Loucy (cell line): ENCODE measurements around the gene TOE1.

Experiments used
- EZH2phosphoT487 ChIP-seq: fragments of 200-600 bp; IDR thresholded peaks from 2 replicates; pipeline ENCODE4 v1.6.1; 2018; ENCODE audit warnings: antibody characterized with exemption, mild to moderate bottlenecking, moderate library complexity, borderline replicate concordance
- TF ChIP-seq, protein P1 (sequence below): fragments of 200-600 bp; sonication (generic); conservative IDR thresholded peaks from 2 replicates; pipeline ENCODE4 v1.5.1; 2014; ENCODE audit warnings: mild to moderate bottlenecking, antibody characterized with exemption, low read length

GRCh38 chr1:45348966-45349677 lies 9.2 kb downstream of the TOE1 start:
- TF ChIP-seq, protein P1, sequence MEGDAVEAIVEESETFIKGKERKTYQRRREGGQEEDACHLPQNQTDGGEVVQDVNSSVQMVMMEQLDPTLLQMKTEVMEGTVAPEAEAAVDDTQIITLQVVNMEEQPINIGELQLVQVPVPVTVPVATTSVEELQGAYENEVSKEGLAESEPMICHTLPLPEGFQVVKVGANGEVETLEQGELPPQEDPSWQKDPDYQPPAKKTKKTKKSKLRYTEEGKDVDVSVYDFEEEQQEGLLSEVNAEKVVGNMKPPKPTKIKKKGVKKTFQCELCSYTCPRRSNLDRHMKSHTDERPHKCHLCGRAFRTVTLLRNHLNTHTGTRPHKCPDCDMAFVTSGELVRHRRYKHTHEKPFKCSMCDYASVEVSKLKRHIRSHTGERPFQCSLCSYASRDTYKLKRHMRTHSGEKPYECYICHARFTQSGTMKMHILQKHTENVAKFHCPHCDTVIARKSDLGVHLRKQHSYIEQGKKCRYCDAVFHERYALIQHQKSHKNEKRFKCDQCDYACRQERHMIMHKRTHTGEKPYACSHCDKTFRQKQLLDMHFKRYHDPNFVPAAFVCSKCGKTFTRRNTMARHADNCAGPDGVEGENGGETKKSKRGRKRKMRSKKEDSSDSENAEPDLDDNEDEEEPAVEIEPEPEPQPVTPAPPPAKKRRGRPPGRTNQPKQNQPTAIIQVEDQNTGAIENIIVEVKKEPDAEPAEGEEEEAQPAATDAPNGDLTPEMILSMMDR: no peak
- TF ChIP-seq EZH2phosphoT487: no peak
